ENCODE results near the gene AHNAK. TPM values are rescaled to one million over a fixed set of nuclear protein-coding genes. Genes with fewer than 3 reads are reported as not detected.
"Not testable (repeated sequence)": the region's sequence is repeated elsewhere in the genome, so short reads cannot be mapped to it uniquely, and the experiment has no call there.

The AHNAK gene
- total RNA-seq, 1 donor from 2014 or later: 136 TPM

GRCh38 chr11:62452261-62452660, 94.3 kb downstream of the AHNAK start:
- Mint-ChIP-seq H3K27ac (ENCODE audit: unreplicated experiment) (no peak overlapping the region), H3K4me3 (ENCODE audit: unreplicated experiment) (no peak overlapping the region), H3K9me3 (ENCODE audit: unreplicated experiment) (peaks cover 5% of the 10 kb centered on the region), H3K27me3 (ENCODE audit: unreplicated experiment) (peaks cover 9% of the 10 kb centered on the region), H3K36me3 (ENCODE audit: low read depth, unreplicated experiment) (no peaks in the 10 kb centered on the region), H3K4me1 (ENCODE audit: unreplicated experiment) (peaks cover 3% of the 10 kb centered on the region)
- no peak for DNase-seq (ENCODE audit: low spot score)
- TF ChIP-seq CTCF (IDR thresholded peaks at IDR 0.05; ENCODE audit: unreplicated experiment): no peak

- Mint-ChIP-seq H3K4me3 (ENCODE audit: unreplicated experiment) (no peak overlapping the region), H3K27me3 (ENCODE audit: unreplicated experiment) (peaks cover 14% of the 10 kb centered on the region), H3K9me3 (ENCODE audit: unreplicated experiment) (peaks cover 5% of the 10 kb centered on the region), H3K4me1 (ENCODE audit: unreplicated experiment) (peaks cover 9% of the 10 kb centered on the region), H3K27ac (ENCODE audit: unreplicated experiment) (no peak overlapping the region), H3K36me3 (ENCODE audit: low read depth, unreplicated experiment) (no peaks in the 10 kb centered on the region)
- TF ChIP-seq CTCF (IDR thresholded peaks at IDR 0.05; ENCODE audit: unreplicated experiment): no peak
- DNase-seq (ENCODE audit: low spot score): no peak
These were observed 95.4 kb downstream of the AHNAK start for GRCh38 chr11:62451241-62451621.

- no peak overlapping the region for H3K27ac Mint-ChIP-seq (ENCODE audit: unreplicated experiment)
- H3K4me3 Mint-ChIP-seq (ENCODE audit: unreplicated experiment): no peak overlapping the region
- no peak for TF ChIP-seq CTCF (IDR thresholded peaks at IDR 0.05; ENCODE audit: unreplicated experiment)
- H3K9me3 Mint-ChIP-seq (ENCODE audit: unreplicated experiment): peaks cover 5% of the 10 kb centered on the region
- DNase-seq (ENCODE audit: low spot score): no peak
- H3K27me3 Mint-ChIP-seq (ENCODE audit: unreplicated experiment): peaks cover 15% of the 10 kb centered on the region
- H3K36me3 Mint-ChIP-seq (ENCODE audit: low read depth, unreplicated experiment): no peaks in the 10 kb centered on the region
- peaks cover 9% of the 10 kb centered on the region for H3K4me1 Mint-ChIP-seq (ENCODE audit: unreplicated experiment)
These were observed 95.9 kb downstream of the AHNAK start for GRCh38 chr11:62450543-62451240.

- peaks cover 15% of the 10 kb centered on the region for H3K27me3 Mint-ChIP-seq (ENCODE audit: unreplicated experiment)
- not testable (repeated sequence) for H3K9me3 Mint-ChIP-seq (ENCODE audit: unreplicated experiment); H3K4me3 Mint-ChIP-seq (ENCODE audit: unreplicated experiment); H3K4me1 Mint-ChIP-seq (ENCODE audit: unreplicated experiment); DNase-seq (ENCODE audit: low spot score); H3K27ac Mint-ChIP-seq (ENCODE audit: unreplicated experiment); H3K36me3 Mint-ChIP-seq (ENCODE audit: low read depth, unreplicated experiment)
These were observed 96.7 kb downstream of the AHNAK start for GRCh38 chr11:62449912-62450311.

- Mint-ChIP-seq H3K9me3 (ENCODE audit: unreplicated experiment) (peaks cover 5% of the 10 kb centered on the region), H3K27ac (ENCODE audit: unreplicated experiment) (no peak overlapping the region)
These were observed 97.2 kb downstream of the AHNAK start for GRCh38 chr11:62449451-62449851.

More at GRCh38 chr11:62449451-62449851, 97.2 kb downstream of the AHNAK start:
- Mint-ChIP-seq H3K27me3 (ENCODE audit: unreplicated experiment) (peaks cover 15% of the 10 kb centered on the region), H3K4me1 (ENCODE audit: unreplicated experiment) (peaks cover 9% of the 10 kb centered on the region), H3K4me3 (ENCODE audit: unreplicated experiment) (no peak overlapping the region), H3K36me3 (ENCODE audit: low read depth, unreplicated experiment) (no peaks in the 10 kb centered on the region)
- no peak for TF ChIP-seq CTCF (IDR thresholded peaks at IDR 0.05; ENCODE audit: unreplicated experiment)
- no peak for DNase-seq (ENCODE audit: low spot score)
